Prostate gland (tissue), 2 donors: ENCODE measurements around the gene NDFIP2.

ENCODE experiments used
- POLR2A ChIP-seq: fragments of 450-650 bp; IDR thresholded peaks from one replicate; pipeline ENCODE4 v1.6.1; 2016; ENCODE audit warnings: antibody characterized with exemption, mild to moderate bottlenecking
- POLR2AphosphoS5 ChIP-seq: sonication (generic); formaldehyde crosslinking; IDR thresholded peaks from one replicate; pipeline ENCODE4 v1.6.1; 2017; ENCODE audit warnings: antibody characterized with exemption
- TF ChIP-seq, protein P1 (sequence below), 4 experiments: fragments of 200-600 bp in 2 of 4; fragments of 450-650 bp in 2 of 4; sonication (generic) in 2 of 4; IDR thresholded peaks; 1 replicate in 3 of 4; 2 replicates in 1 of 4; pipeline ENCODE4 v1.5.1; 2016 to 2019; ENCODE audit warnings: antibody characterized with exemption in 4 of 4, mild to moderate bottlenecking in 2 of 4, moderate library complexity in 2 of 4

DNA sequence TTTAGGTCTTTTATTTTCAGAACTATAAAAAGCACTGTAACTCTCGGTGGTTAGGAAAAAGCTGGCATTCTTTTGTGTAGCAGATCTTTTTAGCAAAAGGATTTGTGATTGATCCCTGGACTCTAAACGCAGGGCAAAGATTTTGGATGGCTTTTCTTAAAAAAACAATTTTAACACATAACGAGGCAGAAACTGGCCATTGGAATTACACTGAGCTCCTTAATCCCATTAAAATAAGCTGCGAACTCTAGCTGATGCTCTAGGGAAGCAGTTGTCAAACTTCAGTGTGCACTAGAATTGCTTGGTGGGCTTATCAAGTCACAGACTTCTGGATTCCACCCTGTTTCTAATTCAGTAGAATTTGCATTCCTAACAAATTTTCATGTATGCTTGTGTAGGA is 33.8 kb upstream of the NDFIP2 start:
- TF ChIP-seq POLR2A (no peak), POLR2AphosphoS5 (no peak)
- TF ChIP-seq, protein P1, sequence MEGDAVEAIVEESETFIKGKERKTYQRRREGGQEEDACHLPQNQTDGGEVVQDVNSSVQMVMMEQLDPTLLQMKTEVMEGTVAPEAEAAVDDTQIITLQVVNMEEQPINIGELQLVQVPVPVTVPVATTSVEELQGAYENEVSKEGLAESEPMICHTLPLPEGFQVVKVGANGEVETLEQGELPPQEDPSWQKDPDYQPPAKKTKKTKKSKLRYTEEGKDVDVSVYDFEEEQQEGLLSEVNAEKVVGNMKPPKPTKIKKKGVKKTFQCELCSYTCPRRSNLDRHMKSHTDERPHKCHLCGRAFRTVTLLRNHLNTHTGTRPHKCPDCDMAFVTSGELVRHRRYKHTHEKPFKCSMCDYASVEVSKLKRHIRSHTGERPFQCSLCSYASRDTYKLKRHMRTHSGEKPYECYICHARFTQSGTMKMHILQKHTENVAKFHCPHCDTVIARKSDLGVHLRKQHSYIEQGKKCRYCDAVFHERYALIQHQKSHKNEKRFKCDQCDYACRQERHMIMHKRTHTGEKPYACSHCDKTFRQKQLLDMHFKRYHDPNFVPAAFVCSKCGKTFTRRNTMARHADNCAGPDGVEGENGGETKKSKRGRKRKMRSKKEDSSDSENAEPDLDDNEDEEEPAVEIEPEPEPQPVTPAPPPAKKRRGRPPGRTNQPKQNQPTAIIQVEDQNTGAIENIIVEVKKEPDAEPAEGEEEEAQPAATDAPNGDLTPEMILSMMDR (IDR thresholded peaks at IDR 0.05), result no peak
